Left renal pelvis (tissue), 4 donors: ENCODE results near the gene NDRG2. TPM values are rescaled to one million over a fixed set of nuclear protein-coding genes. Genes with fewer than 3 reads are reported as not detected.

Experiments used
- DNase-seq, 4 donors: peaks; one replicate each; pipeline ENCODE4 v3.0.0-alpha.2; 2013; ENCODE audit warnings: low read depth in 4 of 4, low spot score in 3 of 4
- polyA plus RNA-seq, 4 donors: library from polyadenylated mRNA; unstranded; fragments of 120-200 nt; gene quantifications; one replicate each; pipeline ENCODE4 v1.2.1, GENCODE V29; 2013; ENCODE audit not compliant: insufficient read length in 4 of 4

NDRG2 gene
- polyA plus RNA-seq, 4 donors, result 85.9 to 169 (median 163) TPM

DNA sequence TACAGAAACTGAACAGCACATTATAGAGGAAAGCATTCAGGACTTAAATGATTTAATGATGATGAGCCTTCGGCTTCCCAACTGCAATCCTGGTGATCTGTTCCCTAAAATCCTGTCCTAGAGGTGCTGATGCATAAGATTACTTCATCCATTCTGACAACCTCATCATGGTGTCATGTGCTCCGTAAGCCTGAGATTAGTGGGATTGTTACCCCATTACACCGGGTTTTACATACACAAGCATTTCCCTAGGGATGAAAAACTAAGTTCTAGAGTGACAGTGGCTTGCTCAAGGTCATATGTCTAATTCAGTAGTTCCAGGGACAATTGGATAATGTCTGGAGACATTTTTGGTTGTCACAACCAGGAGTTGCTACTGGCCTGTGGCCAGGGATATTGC is 12.3 kb upstream of the NDRG2 start:
- DNase-seq, result no peak

GRCh38 chr14:21036751-21037150 is 11.9 kb upstream of the NDRG2 start:
- no peak for DNase-seq

- no peak for DNase-seq
These were observed 9.8 kb upstream of the NDRG2 start, which contains the start of gene RNASE13 for GRCh38 chr14:21034707-21035106. Gene RNASE13, minus strand, starts transcription at chr14:21034807. Its CDS starts 519 bp downstream, at chr14:21034288.

- no peak for DNase-seq
These were observed 8.4 kb upstream of the NDRG2 start for GRCh38 chr14:21033133-21033698.

GRCh38 chr14:21032326-21033132 is 7.7 kb upstream of the NDRG2 start:
- no peak for DNase-seq

GRCh38 chr14:21030531-21030930 is 5.7 kb upstream of the NDRG2 start:
- DNase-seq, result no peak

- no peak for DNase-seq
These were observed 5.1 kb upstream of the NDRG2 start, which contains the start of gene TPPP2 for GRCh38 chr14:21029917-21030316. Gene TPPP2, plus strand, starts transcription at chr14:21030217. Its CDS starts 365 bp downstream, at chr14:21030582.

DNA sequence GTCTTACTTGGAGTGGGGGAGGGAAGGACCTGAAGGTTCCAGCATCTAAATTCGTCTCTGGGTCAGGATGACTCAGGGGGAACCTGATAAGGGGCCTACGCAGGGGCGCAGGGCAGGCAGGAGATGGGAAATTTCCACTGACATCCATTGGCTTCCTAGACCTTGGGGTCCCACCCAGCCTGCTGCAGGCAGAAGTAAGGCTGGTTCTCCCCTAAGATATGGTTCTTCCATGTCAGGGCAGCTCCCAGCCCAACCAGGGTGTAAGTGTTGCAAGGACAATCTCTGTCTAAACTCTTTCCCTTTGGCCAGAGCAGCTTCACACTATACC is 2.1 kb upstream of the NDRG2 start:
- no peak for DNase-seq

DNA sequence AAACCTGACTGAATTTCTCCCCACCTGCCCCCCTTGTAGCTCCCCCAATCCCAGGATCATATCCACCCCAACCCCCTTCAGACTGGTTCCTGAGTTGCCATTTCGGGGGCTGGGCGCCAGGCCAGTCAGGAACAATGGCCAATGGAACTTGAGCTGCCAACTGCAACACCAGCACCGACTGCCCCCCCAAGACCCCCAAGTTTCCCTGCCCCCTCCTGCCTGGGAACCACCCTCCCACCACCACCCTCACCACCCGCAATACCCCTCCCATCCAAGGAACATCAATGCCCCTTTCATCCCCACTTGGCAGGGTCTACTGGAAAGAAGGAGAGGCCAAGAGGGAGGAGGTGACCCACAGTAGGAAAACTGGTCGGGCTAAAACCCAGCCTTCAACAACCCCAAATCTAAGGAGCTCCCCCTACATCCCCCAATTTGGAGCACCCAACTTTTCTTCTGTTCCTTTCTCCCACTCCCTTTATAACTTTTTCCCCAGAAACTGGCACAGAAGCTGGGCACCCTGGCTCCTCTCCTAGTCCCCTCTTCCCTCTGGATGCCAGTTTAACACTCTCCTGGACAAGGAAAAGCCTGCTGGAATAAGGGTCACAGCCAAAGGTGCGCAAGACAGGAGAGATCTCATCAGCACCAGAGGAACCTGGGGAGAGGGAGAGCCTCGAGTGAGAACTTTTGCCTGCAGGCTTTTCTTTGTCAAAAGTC is 1.6 kb upstream of the NDRG2 start:
- DNase-seq, result no peak

GRCh38 chr14:21025371-21026273 is 761 bp upstream of the NDRG2 start:
- DNase-seq, result peak in 3 of 4 donors; percentile 39 to 52 (median 44)

DNA sequence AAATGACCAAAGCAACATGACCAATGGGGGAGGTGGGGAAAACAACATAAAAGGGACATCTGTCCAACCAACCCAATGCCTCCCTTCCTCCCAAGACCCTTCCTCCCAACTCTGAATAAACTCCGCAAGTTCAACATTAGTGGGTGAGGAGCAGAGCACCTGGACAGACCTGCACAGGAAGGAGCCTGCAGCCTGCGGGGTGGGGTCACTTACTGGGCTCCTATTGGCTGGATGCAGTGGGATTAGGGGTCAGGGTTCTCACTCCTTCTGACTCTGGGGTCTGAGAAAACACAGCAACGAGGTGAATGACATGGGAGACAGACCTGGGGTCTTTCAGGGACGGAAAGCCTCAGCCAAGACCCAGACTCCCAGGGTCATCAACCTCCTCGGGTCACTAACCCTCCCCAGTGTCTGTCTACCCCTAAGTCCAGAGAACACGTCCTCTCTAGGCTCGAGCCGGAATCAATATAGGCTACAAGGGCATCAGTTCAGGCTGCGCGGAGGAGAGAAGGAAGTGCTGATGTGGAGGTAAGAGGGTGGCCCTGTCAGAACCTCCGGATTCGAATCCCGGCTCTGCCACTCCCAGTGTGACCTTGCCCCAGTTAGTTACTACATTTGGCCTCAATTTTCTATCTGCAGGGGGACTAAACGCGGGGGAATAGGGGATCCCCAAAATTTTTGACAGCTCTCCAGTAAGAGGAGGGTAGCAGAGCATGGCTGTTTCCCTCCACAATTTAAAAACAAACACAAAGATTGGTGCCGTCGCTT is 860 bp downstream of the NDRG2 start:
- no peak for DNase-seq

- DNase-seq, result no peak
These were observed 1.7 kb downstream of the NDRG2 start for GRCh38 chr14:21023174-21023573.

GRCh38 chr14:21022686-21023085 is 2.2 kb downstream of the NDRG2 start:
- no peak for DNase-seq

- no peak for DNase-seq
These were observed 3.8 kb downstream of the NDRG2 start for GRCh38 chr14:21020977-21021545.

GRCh38 chr14:21019366-21019765 is 5.5 kb downstream of the NDRG2 start:
- DNase-seq, result no peak

DNA sequence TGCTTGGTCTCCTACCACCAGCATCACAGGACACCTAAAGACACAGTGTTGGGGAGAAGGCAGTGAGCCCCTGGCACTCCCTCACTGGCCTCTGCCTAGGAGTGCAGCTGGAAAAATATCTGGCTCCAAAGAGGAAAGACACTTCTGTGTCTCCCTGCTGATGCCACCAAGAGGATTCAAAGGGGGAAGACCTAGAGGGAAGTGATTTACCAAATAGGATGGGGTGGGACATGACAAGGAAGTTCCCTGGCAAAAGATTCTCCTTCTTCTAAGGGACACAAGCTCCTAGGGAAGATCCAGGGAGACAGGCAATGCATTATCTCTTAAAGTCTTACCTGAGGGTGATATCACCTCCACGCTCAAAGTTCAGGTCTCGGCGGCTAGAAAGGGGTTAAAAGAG is 6.1 kb downstream of the NDRG2 start:
- DNase-seq, result no peak

GRCh38 chr14:21018286-21018685 is 6.6 kb downstream of the NDRG2 start:
- DNase-seq, result no peak

- DNase-seq, result no peak
These were observed 7.2 kb downstream of the NDRG2 start for GRCh38 chr14:21017528-21018245.
